Uterus (tissue), 4 donors: ENCODE data around the gene GSTA4. TPM values are rescaled to one million over a fixed set of nuclear protein-coding genes. Genes with fewer than 3 reads are reported as not detected.
"Not testable (repeated sequence)": the region's sequence is repeated elsewhere in the genome, so short reads cannot be mapped to it uniquely, and the experiment has no call there.

Source experiments
- DNase-seq, 2 donors: peaks; one replicate each; pipeline ENCODE4 v3.0.0-alpha.2; 2019 to 2020
- H3K27ac ChIP-seq, 2 donors: fragments of 200-600 bp; sonication (generic); 1 replicate in 1 of 2; 2 replicates in 1 of 2; pipeline ENCODE4 v1.5.1; 2016 to 2018
- H3K27me3 ChIP-seq, 2 donors: fragments of 200-600 bp; sonication (generic); one replicate each; pipeline ENCODE4 v1.5.1; 2018 to 2019; ENCODE audit warnings: control low read depth in 1 of 2
- H3K36me3 ChIP-seq, 2 donors: fragments of 200-600 bp; sonication (generic); one replicate each; pipeline ENCODE4 v1.5.1; 2019; ENCODE audit warnings: control low read depth in 1 of 2
- H3K4me1 ChIP-seq, 2 donors: fragments of 200-600 bp; sonication (generic); one replicate each; pipeline ENCODE4 v1.5.1; 2018 to 2019; ENCODE audit warnings: control low read depth in 1 of 2
- H3K4me3 ChIP-seq, 2 donors: fragments of 200-600 bp; sonication (generic); 1 replicate in 1 of 2; 2 replicates in 1 of 2; pipeline ENCODE4 v1.5.1; 2018 to 2019; ENCODE audit warnings: mild to moderate bottlenecking in 1 of 2
- H3K9me3 ChIP-seq, 2 donors: fragments of 200-600 bp; sonication (generic); one replicate each; pipeline ENCODE4 v1.5.1; 2019; ENCODE audit warnings: control low read depth in 1 of 2
- POLR2A ChIP-seq, 2 donors: fragments of 450-650 bp; IDR thresholded peaks; one replicate each; pipeline ENCODE4 v1.6.1; 2016; ENCODE audit warnings: antibody characterized with exemption in 2 of 2, mild to moderate bottlenecking in 1 of 2, moderate library complexity in 1 of 2
- intact Hi-C: fragments of 100-400 bp; cut with DNase I; formaldehyde crosslinking; loops from one replicate; pipeline ENCODE4 v1.15.1; 2023; ENCODE audit warnings: low total_unique reads
- total RNA-seq, 4 donors: library from RNA; depleted of rRNA in 3 of 4; stranded (reverse); fragments of >200 nt in 3 of 4; gene quantifications; one replicate each; pipeline versions ENCODE4 v1.1.0 to v1.2.4, GENCODE V29; 2014 to 2023
- TF ChIP-seq, protein P1 (sequence below), 4 experiments: fragments of 200-600 bp in 2 of 4; fragments of 450-650 bp in 2 of 4; sonication (generic) in 2 of 4; IDR thresholded peaks; one replicate each; pipeline ENCODE4 v1.5.1; 2016 to 2019; ENCODE audit warnings: antibody characterized with exemption in 4 of 4, mild to moderate bottlenecking in 2 of 4, moderate library complexity in 1 of 4
- donor health status: DM: yes; HTN: yes; CAD: no.

The GSTA4 gene
- total RNA-seq, 4 donors from 2014 or later: 7.7 to 59.2 (median 23.0) TPM

DNA sequence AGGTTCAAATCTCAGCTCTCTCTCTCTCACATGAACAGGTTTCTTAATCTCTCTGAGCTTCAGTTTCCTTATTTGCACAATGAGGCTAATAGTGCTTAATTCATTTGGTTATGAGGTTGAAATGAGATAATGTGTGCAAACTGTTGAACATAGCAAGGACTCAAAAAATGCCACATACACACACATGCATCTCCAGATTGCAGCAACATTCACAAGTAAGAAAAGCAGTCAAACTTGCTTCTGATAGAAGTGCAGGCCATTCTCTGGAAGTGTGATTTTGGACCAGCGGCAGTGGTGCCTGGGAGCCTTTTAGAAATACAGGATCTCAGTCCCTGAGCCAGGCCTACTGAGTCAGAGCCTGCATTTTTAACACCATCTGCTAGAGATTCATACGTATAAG is 25.7 kb downstream of the GSTA4 start:
- Histone ChIP-seq H3K27me3 (no peaks in the 10 kb centered on the region), H3K9me3 (no peaks in the 10 kb centered on the region), H3K27ac (no peak overlapping the region), H3K4me1 (no peaks in the 10 kb centered on the region), H3K36me3 (no peaks in the 10 kb centered on the region), H3K4me3 (no peak overlapping the region)
- DNase-seq: no peak
- TF ChIP-seq, protein P1, sequence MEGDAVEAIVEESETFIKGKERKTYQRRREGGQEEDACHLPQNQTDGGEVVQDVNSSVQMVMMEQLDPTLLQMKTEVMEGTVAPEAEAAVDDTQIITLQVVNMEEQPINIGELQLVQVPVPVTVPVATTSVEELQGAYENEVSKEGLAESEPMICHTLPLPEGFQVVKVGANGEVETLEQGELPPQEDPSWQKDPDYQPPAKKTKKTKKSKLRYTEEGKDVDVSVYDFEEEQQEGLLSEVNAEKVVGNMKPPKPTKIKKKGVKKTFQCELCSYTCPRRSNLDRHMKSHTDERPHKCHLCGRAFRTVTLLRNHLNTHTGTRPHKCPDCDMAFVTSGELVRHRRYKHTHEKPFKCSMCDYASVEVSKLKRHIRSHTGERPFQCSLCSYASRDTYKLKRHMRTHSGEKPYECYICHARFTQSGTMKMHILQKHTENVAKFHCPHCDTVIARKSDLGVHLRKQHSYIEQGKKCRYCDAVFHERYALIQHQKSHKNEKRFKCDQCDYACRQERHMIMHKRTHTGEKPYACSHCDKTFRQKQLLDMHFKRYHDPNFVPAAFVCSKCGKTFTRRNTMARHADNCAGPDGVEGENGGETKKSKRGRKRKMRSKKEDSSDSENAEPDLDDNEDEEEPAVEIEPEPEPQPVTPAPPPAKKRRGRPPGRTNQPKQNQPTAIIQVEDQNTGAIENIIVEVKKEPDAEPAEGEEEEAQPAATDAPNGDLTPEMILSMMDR (IDR thresholded peaks at IDR 0.05): no peak
- TF ChIP-seq POLR2A (IDR thresholded peaks at IDR 0.05): no peak
- intact Hi-C loops: no loop called here

GRCh38 chr6:52966101-52966500 is 29.0 kb downstream of the GSTA4 start:
- H3K4me3 ChIP-seq: no peak overlapping the region
- H3K36me3 ChIP-seq: no peaks in the 10 kb centered on the region
- no peaks in the 10 kb centered on the region for H3K9me3 ChIP-seq
- H3K27me3 ChIP-seq: no peaks in the 10 kb centered on the region
- no peak overlapping the region for H3K27ac ChIP-seq
- no peaks in the 10 kb centered on the region for H3K4me1 ChIP-seq
- intact Hi-C loops: no loop called here
- DNase-seq: no peak
- TF ChIP-seq POLR2A (IDR thresholded peaks at IDR 0.05): no peak
- TF ChIP-seq, protein P1 (IDR thresholded peaks at IDR 0.05): no peak

- intact Hi-C loops: no loop called here
Measured at GRCh38 chr6:52965380-52965779, 29.7 kb downstream of the GSTA4 start.

DNA sequence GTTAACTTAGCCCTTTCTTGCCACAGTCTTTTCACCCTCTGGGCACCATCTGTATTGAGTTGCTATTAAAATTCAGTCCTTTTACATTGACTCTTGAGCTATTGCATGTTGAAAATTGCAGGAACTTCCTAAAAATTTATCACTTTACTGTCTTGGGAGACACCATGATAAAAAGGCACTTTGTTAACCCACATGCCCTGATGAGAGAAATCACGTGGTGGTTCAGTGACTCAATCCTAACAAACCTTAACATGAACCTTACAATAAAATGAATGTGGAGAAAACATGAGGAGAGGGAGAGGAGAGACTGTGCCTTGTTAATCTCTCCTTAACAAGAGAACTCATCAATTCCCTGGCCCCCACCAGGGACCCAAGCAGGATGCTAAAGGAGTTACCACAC is 30.8 kb downstream of the GSTA4 start:
- no peaks in the 10 kb centered on the region for H3K4me1 ChIP-seq
- H3K4me3 ChIP-seq: no peak overlapping the region
- no peaks in the 10 kb centered on the region for H3K27me3 ChIP-seq
- H3K36me3 ChIP-seq: no peaks in the 10 kb centered on the region
- no peak for DNase-seq
- H3K27ac ChIP-seq: no peak overlapping the region
- no peak for TF ChIP-seq POLR2A (IDR thresholded peaks at IDR 0.05)
- TF ChIP-seq, protein P1 (IDR thresholded peaks at IDR 0.05): no peak
- intact Hi-C loops: no loop called here
- no peaks in the 10 kb centered on the region for H3K9me3 ChIP-seq

More at GRCh38 chr6:52965380-52965779, 29.7 kb downstream of the GSTA4 start:
- H3K27ac ChIP-seq: no peak overlapping the region
- no peak for DNase-seq
- H3K4me3 ChIP-seq: no peak overlapping the region
- H3K9me3 ChIP-seq: no peaks in the 10 kb centered on the region
- no peaks in the 10 kb centered on the region for H3K27me3 ChIP-seq
- H3K4me1 ChIP-seq: no peaks in the 10 kb centered on the region
- no peaks in the 10 kb centered on the region for H3K36me3 ChIP-seq
- TF ChIP-seq POLR2A (IDR thresholded peaks at IDR 0.05): no peak

DNA sequence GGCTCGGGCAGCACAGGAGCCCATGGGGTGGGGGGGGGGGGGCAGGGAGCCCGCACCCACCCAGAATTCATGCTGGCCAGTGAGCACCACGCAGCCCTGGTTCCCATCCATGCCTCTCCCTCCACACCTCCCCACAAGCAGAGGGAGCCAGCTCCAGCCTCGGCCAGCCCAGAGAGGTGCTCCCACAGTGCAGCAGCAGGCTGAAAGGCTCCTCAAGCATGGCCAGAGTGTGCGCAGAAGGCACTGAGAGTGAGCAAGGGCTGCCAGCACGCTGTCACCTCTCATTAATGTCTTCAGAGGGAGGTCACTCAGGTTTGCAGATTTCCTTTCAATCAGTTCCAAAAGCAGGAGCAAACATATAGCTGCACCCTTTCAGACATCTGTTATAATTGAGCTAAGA is 32.4 kb downstream of the GSTA4 start:
- intact Hi-C loops: no loop called here

GRCh38 chr6:52961022-52961421 is 34.1 kb downstream of the GSTA4 start:
- H3K4me1 ChIP-seq, H3K4me3 ChIP-seq, H3K27me3 ChIP-seq, H3K9me3 ChIP-seq, DNase-seq, intact Hi-C loops, H3K36me3 ChIP-seq, H3K27ac ChIP-seq: not testable (repeated sequence)

More for the DNA sequence above, 32.4 kb downstream of the GSTA4 start:
- no peaks in the 10 kb centered on the region for H3K4me1 ChIP-seq
- no peaks in the 10 kb centered on the region for H3K27me3 ChIP-seq
- DNase-seq: no peak
- H3K4me3 ChIP-seq: no peak overlapping the region
- no peaks in the 10 kb centered on the region for H3K36me3 ChIP-seq
- no peaks in the 10 kb centered on the region for H3K9me3 ChIP-seq
- TF ChIP-seq, protein P1 (IDR thresholded peaks at IDR 0.05): no peak
- no peak for TF ChIP-seq POLR2A (IDR thresholded peaks at IDR 0.05)
- H3K27ac ChIP-seq: no peak overlapping the region

DNA sequence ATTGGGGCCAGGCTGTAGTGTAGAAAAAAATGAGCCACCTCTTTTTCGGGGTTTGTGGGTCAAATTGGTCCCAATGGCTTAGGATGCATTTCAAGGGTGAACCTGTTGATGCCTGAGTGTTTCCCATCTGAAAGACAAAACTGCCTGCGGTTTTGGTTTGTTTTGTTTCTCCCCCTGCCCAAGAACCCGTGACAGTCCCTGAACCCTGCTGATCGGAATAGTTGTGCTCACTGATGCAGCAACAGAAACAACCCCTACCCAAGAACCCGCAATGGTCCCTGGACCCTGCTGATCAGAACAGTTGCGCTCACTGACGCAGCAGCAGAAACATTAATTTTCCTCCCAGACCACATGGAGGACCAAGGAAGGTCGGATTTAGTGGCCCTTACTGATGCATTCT is 34.9 kb downstream of the GSTA4 start:
- H3K4me1 ChIP-seq, H3K36me3 ChIP-seq, DNase-seq, H3K4me3 ChIP-seq, H3K27me3 ChIP-seq, H3K27ac ChIP-seq, H3K9me3 ChIP-seq, intact Hi-C loops: not testable (repeated sequence)
